HepG2 (cell line): Measurements from ENCODE around the gene MCF2L. TPM values are rescaled to one million over a fixed set of nuclear protein-coding genes. Genes with fewer than 3 reads are reported as not detected.

Experiments used
- ATAC-seq: fragments of 200-7000 bp; cut with Tn5 transposase; 3 replicates; pipeline ENCODE4 v1.9.1; 2020; ENCODE audit warnings: mild to moderate bottlenecking, moderate library complexity
- BruUV-seq: library from RNA; stranded (reverse); fragments of 400-500 nt; replicated peaks from 2 replicates; lab custom pipeline; 2021; lab: Mats Ljungman, UMichigan
- CTCF ChIA-PET: fragments of 300-600 bp; formaldehyde crosslinking; extraction: SDS; loops from one replicate; lab custom pipeline; 2021; ENCODE audit warnings: low total read pairs, inconsistent platforms, low intra/inter-chr PET ratio; lab: Yijun Ruan, JAX
- POLR2A ChIA-PET: fragments of 350-600 bp; sonication (Branson Sonifier 250); formaldehyde crosslinking; loops from one replicate; lab custom pipeline; 2020; ENCODE audit warnings: antibody characterized with exemption, inconsistent platforms; lab: Yijun Ruan, JAX
- DNase-seq: peaks from one replicate; pipeline ENCODE4 v3.0.0-alpha.2; 2015; ENCODE audit warnings: low spot score
- FAIRE-seq: peaks from 3 replicates; lab custom pipeline; 2011; peaks lifted over from hg19 to GRCh38; lab: Jason Lieb, UNC
- H2AFZ ChIP-seq: one replicate; pipeline ENCODE4 v1.6.1; 2011; ENCODE audit warnings: low read length, inconsistent platforms
- H3K27ac ChIP-seq: fragments of 300-600 bp; 3 replicates; pipeline ENCODE4 v1.8.0; 2011; ENCODE audit warnings: mixed run types, mild to moderate bottlenecking, mixed read lengths, low read length, inconsistent platforms; ENCODE audit not compliant: insufficient read depth; ENCODE audit errors: extremely low read length
- H3K27me3 ChIP-seq, 2 experiments: fragments of 200-600 bp in 1 of 2; 2 replicates in 1 of 2; 3 replicates in 1 of 2; pipeline versions ENCODE4 v1.6.0 to v1.8.0; 2011; ENCODE audit warnings: low read length in 2 of 2, mild to moderate bottlenecking in 2 of 2, moderate library complexity in 2 of 2, inconsistent platforms in 1 of 2; ENCODE audit not compliant: insufficient read depth in 2 of 2, control insufficient read depth in 1 of 2
- H3K36me3 ChIP-seq, 2 experiments: fragments of 200-600 bp in 1 of 2; replicated peaks in 1 of 2; 2 replicates in 1 of 2; 3 replicates in 1 of 2; pipeline versions ENCODE4 v1.5.1 to v1.8.0; 2011; ENCODE audit warnings: low read length in 2 of 2, inconsistent platforms in 1 of 2; ENCODE audit not compliant: insufficient read depth in 2 of 2, control insufficient read depth in 1 of 2
- H3K4me1 ChIP-seq: 2 replicates; pipeline ENCODE4 v1.5.1; 2012; ENCODE audit warnings: low read length, inconsistent platforms; ENCODE audit not compliant: insufficient read depth
- H3K4me2 ChIP-seq: 2 replicates; pipeline ENCODE4 v1.6.0; 2011; ENCODE audit warnings: low read depth, low read length, inconsistent platforms
- H3K4me3 ChIP-seq, 3 experiments: fragments of 200-600 bp in 1 of 3; sonication (generic), shearing (Covaris generic) in 1 of 3; replicated peaks in 1 of 3; 2 replicates each; pipeline ENCODE4 v1.5.1; 2011 to 2016; ENCODE audit warnings: low read length in 3 of 3, inconsistent platforms in 2 of 3, low read depth in 2 of 3, mild to moderate bottlenecking in 2 of 3, control low read depth in 1 of 3, mixed read lengths in 1 of 3; ENCODE audit not compliant: insufficient read depth in 1 of 3
- H3K79me2 ChIP-seq: one replicate; pipeline ENCODE4 v1.6.1; 2011; ENCODE audit warnings: low read length, inconsistent platforms; ENCODE audit not compliant: insufficient read depth
- H3K9ac ChIP-seq: 2 replicates; pipeline ENCODE4 v1.6.0; 2011; ENCODE audit warnings: mild to moderate bottlenecking, low read depth, low read length, inconsistent platforms; ENCODE audit not compliant: insufficient read depth
- H3K9me3 ChIP-seq: 2 replicates; pipeline ENCODE4 v1.5.1; 2012; ENCODE audit warnings: mild to moderate bottlenecking, low read length
- H4K20me1 ChIP-seq: 2 replicates; pipeline ENCODE4 v1.6.0; 2011; ENCODE audit warnings: inconsistent platforms, mild to moderate bottlenecking, low read length, moderate library complexity; ENCODE audit not compliant: insufficient read depth
- AGO2 ChIP-seq: fragments of 200-400 bp; formaldehyde crosslinking; optimal IDR thresholded peaks from 2 replicates; pipeline ENCODE3; 2017; ENCODE audit warnings: mild to moderate bottlenecking, low read depth, low read length, moderate library complexity
- CBX2 ChIP-seq, 2 experiments: fragments of 200-600 bp in 1 of 2; sonication (generic); formaldehyde crosslinking in 1 of 2; IDR thresholded peaks; 2 replicates each; pipeline versions ENCODE4 v1.7.0 to v1.8.1; 2018 to 2022; ENCODE audit warnings: low read depth in 2 of 2, low read length in 1 of 2, mild to moderate bottlenecking in 1 of 2, missing genetic modification reagents in 1 of 2
- FOXJ3 ChIP-seq: sonication (generic); formaldehyde crosslinking; IDR thresholded peaks from 2 replicates; pipeline ENCODE4 v1.4.0; 2020; ENCODE audit warnings: missing genetic modification reagents, mild to moderate bottlenecking, borderline replicate concordance
- HNRNPL ChIP-seq: fragments of 200-400 bp; formaldehyde crosslinking; IDR thresholded peaks from 2 replicates; pipeline ENCODE4 v1.6.1; 2017; ENCODE audit warnings: mild to moderate bottlenecking, low read depth, low read length
- KLF6 ChIP-seq: IDR thresholded peaks from 2 replicates; pipeline ENCODE4 v1.8.0; 2016; ENCODE audit warnings: missing biosample characterization, missing genetic modification reagents
- KLF9 ChIP-seq: IDR thresholded peaks from 2 replicates; pipeline ENCODE4 v1.6.1; 2016; ENCODE audit warnings: low read depth
- RBFOX2 ChIP-seq: fragments of 200-400 bp; formaldehyde crosslinking; IDR thresholded peaks from 2 replicates; pipeline ENCODE4 v1.6.1; 2017; ENCODE audit warnings: low read depth, mild to moderate bottlenecking, low read length
- RELA ChIP-seq: sonication (generic); formaldehyde crosslinking; IDR thresholded peaks from 2 replicates; pipeline ENCODE4 v1.4.0; 2020; ENCODE audit warnings: missing genetic modification reagents
- SMAD3 ChIP-seq: sonication (generic); formaldehyde crosslinking; IDR thresholded peaks from 2 replicates; pipeline ENCODE4 v1.4.0; 2020; ENCODE audit warnings: missing genetic modification reagents
- SNAPC5 ChIP-seq: sonication (generic); formaldehyde crosslinking; IDR thresholded peaks from 2 replicates; pipeline ENCODE4 v1.8.1; 2023; ENCODE audit warnings: mild to moderate bottlenecking, missing genetic modification reagents, borderline replicate concordance
- TARDBP ChIP-seq: sonication (generic); formaldehyde crosslinking; IDR thresholded peaks from 2 replicates; pipeline ENCODE4 v1.8.0; 2022; ENCODE audit warnings: mild to moderate bottlenecking, missing genetic modification reagents
- ZBTB38 ChIP-seq: sonication (generic); formaldehyde crosslinking; IDR thresholded peaks from 2 replicates; pipeline ENCODE4 v1.5.1; 2020; ENCODE audit warnings: mild to moderate bottlenecking, missing genetic modification reagents
- ZNF143 ChIP-seq: sonication (generic); formaldehyde crosslinking; IDR thresholded peaks from 2 replicates; pipeline ENCODE4 v1.4.0; 2020; ENCODE audit warnings: missing genetic modification reagents
- ZNF264 ChIP-seq: sonication (generic); formaldehyde crosslinking; IDR thresholded peaks from 2 replicates; pipeline ENCODE4 v1.4.0; 2020; ENCODE audit warnings: missing genetic modification reagents
- WGBS: methylation state at CpG from one replicate; pipeline ENCODE4 v1.1.6; 2017; ENCODE audit warnings: low lambda C conversion rate; 5-methylcytosine and 5-hydroxymethylcytosine counted together
- in situ Hi-C: cut with HindIII; loops from 2 replicates; pipeline ENCODE4 v1.10.0; 2017; ENCODE audit warnings: low pct_unique_long_range_greater_than_20kb; ENCODE audit not compliant: extremely low pct_ligation_motif_present
- intact Hi-C: fragments of 100-400 bp; cut with micrococcal nuclease; formaldehyde crosslinking; loops from one replicate; pipeline ENCODE4 v1.10.0; 2022; ENCODE audit not compliant: unreplicated experiment
- polyA plus RNA-seq, 8 experiments: library from polyadenylated mRNA; depleted of rRNA in 3 of 8; stranded (reverse) in 7 of 8; unstranded in 1 of 8; fragments of >200 nt; fragmentation: Illumina TruSeq in 4 of 8; extraction: Trizol in 4 of 8; gene quantifications; 2 replicates each; pipeline versions ENCODE4 v1.2.1 to v1.2.3, GENCODE V29; 2011 to 2016; ENCODE audit warnings: low read depth in 4 of 8, missing spikeins in 1 of 8, mixed read lengths in 1 of 8; ENCODE audit not compliant: insufficient read depth in 1 of 8
- total RNA-seq, 5 experiments: library from RNA; depleted of rRNA; stranded (reverse); fragments of >200 nt; fragmentation: Illumina TruSeq; extraction: Trizol; gene quantifications; 2 replicates each; pipeline ENCODE4 v1.2.3, GENCODE V29; 2016; ENCODE audit warnings: low read depth in 1 of 5
- TF ChIP-seq, protein P1 (sequence below): sonication (generic); formaldehyde crosslinking; IDR thresholded peaks from 2 replicates; pipeline ENCODE4 v1.4.0; 2020; ENCODE audit warnings: mild to moderate bottlenecking, missing genetic modification reagents
- TF ChIP-seq, protein P2 (sequence below): fragments of 450-650 bp; IDR thresholded peaks from 2 replicates; pipeline ENCODE4 v1.6.1; 2016
- TF ChIP-seq, protein P3 (sequence below): sonication (generic); formaldehyde crosslinking; IDR thresholded peaks from 2 replicates; pipeline ENCODE4 v1.9.0; 2022; ENCODE audit warnings: low read depth, missing genetic modification reagents
- TF ChIP-seq, protein P4 (sequence below): sonication (generic); formaldehyde crosslinking; IDR thresholded peaks from 2 replicates; pipeline ENCODE4 v1.4.0; 2020; ENCODE audit warnings: missing genetic modification reagents

The MCF2L gene
- total and polyA plus RNA-seq, 2 of the 13 experiments (the other 11 are each of a cell fraction or from before 2014, with no cell fraction given), result 19.4 to 28.4 TPM

DNA sequence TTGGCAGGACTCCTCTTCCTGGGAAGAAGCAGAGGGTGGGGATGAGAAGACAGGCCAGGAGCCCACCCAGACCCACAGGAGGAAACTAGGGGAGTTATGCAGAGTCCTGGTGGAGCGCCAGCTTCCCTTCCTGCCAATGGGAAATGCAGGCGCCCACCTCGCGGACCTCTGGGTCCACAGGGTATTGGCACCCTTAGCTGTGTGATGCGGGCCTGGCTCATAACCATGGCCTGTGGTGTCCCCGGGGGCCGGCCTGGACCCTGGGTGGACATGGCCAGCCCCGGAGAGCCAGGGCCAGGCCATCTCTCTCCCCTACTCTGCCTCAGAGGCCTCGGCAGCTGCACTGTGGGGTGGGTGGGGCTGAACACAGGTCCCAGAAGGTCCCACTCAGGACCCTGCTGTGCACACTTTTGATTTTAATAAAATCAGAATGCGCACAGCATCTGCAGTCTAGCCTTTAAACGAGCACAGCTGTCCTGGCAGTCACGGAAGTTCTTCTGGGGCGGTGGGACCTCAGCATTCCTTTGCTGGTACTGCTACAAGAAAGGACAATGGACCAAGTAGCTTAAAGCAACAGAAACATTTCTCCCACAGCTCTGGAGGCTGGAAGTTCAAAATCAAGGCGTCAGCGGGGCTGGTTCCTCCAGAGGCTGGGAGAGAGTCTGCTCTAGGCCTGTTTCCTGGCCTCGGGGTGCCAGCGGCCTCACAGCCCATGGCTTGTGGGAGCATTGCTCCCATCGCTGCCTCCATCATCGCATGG lies 155.4 kb downstream of the MCF2L start:
- ChIA-PET CTCF (interaction anchor here (2.5 kb wide), 1 partner anchor 90 kb away, joined by 15 read pairs; no protein-coding TSS in a partner anchor), POLR2A (interaction anchor here (0.6 to 3.6 kb wide), 11 partner anchors 10 to 181 kb away, joined by 3 to 71 read pairs (median 6); partner anchors contain the start of genes CUL4A, F7 and PCID2)
- Histone ChIP-seq H3K79me2 (peaks cover 28% of the 10 kb centered on the region), H3K36me3 (peaks cover 0 to 1% of the 10 kb centered on the region in 2 experiments; a peak in 2 of 5 replicates), H3K9ac (peak overlapping the region; percentile 29; the same call in 1 of the 2 replicates), H3K27me3 (no peaks in the 10 kb centered on the region; a peak in 1 of 5 replicates), H3K4me3 (peak overlapping the region; percentile 70 to 92 (median 76)), H3K4me1 (peaks cover 43% of the 10 kb centered on the region), H3K4me2 (peak overlapping the region; percentile 86), H3K9me3 (no peaks in the 10 kb centered on the region), H2AFZ (no peak overlapping the region), H4K20me1 (peaks cover 4% of the 10 kb centered on the region; the same call in 1 of the 2 replicates), H3K27ac (no peak overlapping the region)
- WGBS, result 95% methylated on average over 11 of the region's 19 CpGs
- ATAC-seq (no peak), FAIRE-seq (no peak), DNase-seq (no peak)
- intact Hi-C loops, result loop anchor here (5.0 kb wide), 2 partner anchors 58 to 182 kb away; no protein-coding TSS in a partner anchor
- in situ Hi-C loops, result loop anchor here (5.0 kb wide), 1 partner anchor 87 kb away; no protein-coding TSS in a partner anchor
- no TSS peak for BruUV-seq
- TF ChIP-seq ZNF264 (CRISPR knock-in tag) (no peak), SMAD3 (CRISPR knock-in tag) (no peak), SNAPC5 (CRISPR knock-in tag) (no peak), KLF9 (no peak), RELA (CRISPR knock-in tag) (no peak), CBX2 (IDR thresholded peaks at IDR 0.05; ENCODE audit: low read depth, low read length) (no peak), CBX2 (CRISPR knock-in tag; IDR thresholded peaks at IDR 0.05; ENCODE audit: low read depth) (no peak), KLF6 (CRISPR knock-in tag) (no peak), AGO2 (peak; percentile 48), ZNF143 (CRISPR knock-in tag) (no peak), FOXJ3 (CRISPR knock-in tag) (no peak), HNRNPL (no peak), RBFOX2 (peak; percentile 71), ZBTB38 (CRISPR knock-in tag) (peak; percentile 34; the same call in 1 of the 2 replicates), TARDBP (CRISPR knock-in tag) (no peak)
- TF ChIP-seq, protein P1, sequence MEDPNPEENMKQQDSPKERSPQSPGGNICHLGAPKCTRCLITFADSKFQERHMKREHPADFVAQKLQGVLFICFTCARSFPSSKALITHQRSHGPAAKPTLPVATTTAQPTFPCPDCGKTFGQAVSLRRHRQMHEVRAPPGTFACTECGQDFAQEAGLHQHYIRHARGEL (CRISPR knock-in tag), result no peak
- TF ChIP-seq, protein P2, sequence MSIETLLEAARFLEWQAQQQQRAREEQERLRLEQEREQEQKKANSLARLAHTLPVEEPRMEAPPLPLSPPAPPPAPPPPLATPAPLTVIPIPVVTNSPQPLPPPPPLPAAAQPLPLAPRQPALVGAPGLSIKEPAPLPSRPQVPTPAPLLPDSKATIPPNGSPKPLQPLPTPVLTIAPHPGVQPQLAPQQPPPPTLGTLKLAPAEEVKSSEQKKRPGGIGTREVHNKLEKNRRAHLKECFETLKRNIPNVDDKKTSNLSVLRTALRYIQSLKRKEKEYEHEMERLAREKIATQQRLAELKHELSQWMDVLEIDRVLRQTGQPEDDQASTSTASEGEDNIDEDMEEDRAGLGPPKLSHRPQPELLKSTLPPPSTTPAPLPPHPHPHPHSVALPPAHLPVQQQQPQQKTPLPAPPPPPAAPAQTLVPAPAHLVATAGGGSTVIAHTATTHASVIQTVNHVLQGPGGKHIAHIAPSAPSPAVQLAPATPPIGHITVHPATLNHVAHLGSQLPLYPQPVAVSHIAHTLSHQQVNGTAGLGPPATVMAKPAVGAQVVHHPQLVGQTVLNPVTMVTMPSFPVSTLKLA, result no peak
- TF ChIP-seq, protein P3, sequence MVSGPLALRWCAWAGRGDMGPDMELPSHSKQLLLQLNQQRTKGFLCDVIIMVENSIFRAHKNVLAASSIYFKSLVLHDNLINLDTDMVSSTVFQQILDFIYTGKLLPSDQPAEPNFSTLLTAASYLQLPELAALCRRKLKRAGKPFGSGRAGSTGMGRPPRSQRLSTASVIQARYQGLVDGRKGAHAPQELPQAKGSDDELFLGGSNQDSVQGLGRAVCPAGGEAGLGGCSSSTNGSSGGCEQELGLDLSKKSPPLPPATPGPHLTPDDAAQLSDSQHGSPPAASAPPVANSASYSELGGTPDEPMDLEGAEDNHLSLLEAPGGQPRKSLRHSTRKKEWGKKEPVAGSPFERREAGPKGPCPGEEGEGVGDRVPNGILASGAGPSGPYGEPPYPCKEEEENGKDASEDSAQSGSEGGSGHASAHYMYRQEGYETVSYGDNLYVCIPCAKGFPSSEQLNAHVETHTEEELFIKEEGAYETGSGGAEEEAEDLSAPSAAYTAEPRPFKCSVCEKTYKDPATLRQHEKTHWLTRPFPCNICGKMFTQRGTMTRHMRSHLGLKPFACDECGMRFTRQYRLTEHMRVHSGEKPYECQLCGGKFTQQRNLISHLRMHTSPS (CRISPR knock-in tag), result no peak
- TF ChIP-seq, protein P4, sequence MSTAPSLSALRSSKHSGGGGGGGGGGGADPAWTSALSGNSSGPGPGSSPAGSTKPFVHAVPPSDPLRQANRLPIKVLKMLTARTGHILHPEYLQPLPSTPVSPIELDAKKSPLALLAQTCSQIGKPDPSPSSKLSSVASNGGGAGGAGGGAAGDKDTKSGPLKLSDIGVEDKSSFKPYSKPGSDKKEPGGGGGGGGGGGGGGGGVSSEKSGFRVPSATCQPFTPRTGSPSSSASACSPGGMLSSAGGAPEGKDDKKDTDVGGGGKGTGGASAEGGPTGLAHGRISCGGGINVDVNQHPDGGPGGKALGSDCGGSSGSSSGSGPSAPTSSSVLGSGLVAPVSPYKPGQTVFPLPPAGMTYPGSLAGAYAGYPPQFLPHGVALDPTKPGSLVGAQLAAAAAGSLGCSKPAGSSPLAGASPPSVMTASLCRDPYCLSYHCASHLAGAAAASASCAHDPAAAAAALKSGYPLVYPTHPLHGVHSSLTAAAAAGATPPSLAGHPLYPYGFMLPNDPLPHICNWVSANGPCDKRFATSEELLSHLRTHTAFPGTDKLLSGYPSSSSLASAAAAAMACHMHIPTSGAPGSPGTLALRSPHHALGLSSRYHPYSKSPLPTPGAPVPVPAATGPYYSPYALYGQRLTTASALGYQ (CRISPR knock-in tag), result no peak
